Mucosa of rectum (tissue), 2 donors: ENCODE measurements around the gene EML6.
"Not testable (repeated sequence)": the region's sequence is repeated elsewhere in the genome, so short reads cannot be mapped to it uniquely, and the experiment has no call there.

Source experiments
- H3K27ac ChIP-seq, 2 donors: one replicate each; pipeline ENCODE4 v1.7.0; 2013; ENCODE audit warnings: inconsistent platforms in 2 of 2, low read depth in 2 of 2, low read length in 2 of 2
- H3K27me3 ChIP-seq, 2 donors: one replicate each; pipeline ENCODE4 v1.7.0; 2013; ENCODE audit warnings: low read length in 2 of 2; ENCODE audit not compliant: control insufficient read depth in 2 of 2, insufficient read depth in 2 of 2
- H3K36me3 ChIP-seq, 2 donors: one replicate each; pipeline ENCODE4 v1.7.0; 2013; ENCODE audit warnings: low read length in 2 of 2; ENCODE audit not compliant: control insufficient read depth in 2 of 2, insufficient read depth in 2 of 2
- H3K4me1 ChIP-seq, 2 donors: one replicate each; pipeline ENCODE4 v1.7.0; 2013; ENCODE audit warnings: low read length in 2 of 2, mild to moderate bottlenecking in 1 of 2; ENCODE audit not compliant: control insufficient read depth in 2 of 2, insufficient read depth in 2 of 2
- H3K4me3 ChIP-seq, 2 donors: one replicate each; pipeline ENCODE4 v1.7.0; 2013; ENCODE audit warnings: low read length in 2 of 2
- H3K9ac ChIP-seq, 2 donors: one replicate each; pipeline ENCODE4 v1.7.0; 2013; ENCODE audit warnings: low read length in 2 of 2, low read depth in 1 of 2, mild to moderate bottlenecking in 1 of 2
- H3K9me3 ChIP-seq, 2 donors: one replicate each; pipeline ENCODE4 v1.7.0; 2013; ENCODE audit warnings: low read length in 2 of 2; ENCODE audit not compliant: control insufficient read depth in 2 of 2
- donor health status: healthy.
- donor health status: Normal muscosa, but diverticular disease.

Gene EML6

DNA sequence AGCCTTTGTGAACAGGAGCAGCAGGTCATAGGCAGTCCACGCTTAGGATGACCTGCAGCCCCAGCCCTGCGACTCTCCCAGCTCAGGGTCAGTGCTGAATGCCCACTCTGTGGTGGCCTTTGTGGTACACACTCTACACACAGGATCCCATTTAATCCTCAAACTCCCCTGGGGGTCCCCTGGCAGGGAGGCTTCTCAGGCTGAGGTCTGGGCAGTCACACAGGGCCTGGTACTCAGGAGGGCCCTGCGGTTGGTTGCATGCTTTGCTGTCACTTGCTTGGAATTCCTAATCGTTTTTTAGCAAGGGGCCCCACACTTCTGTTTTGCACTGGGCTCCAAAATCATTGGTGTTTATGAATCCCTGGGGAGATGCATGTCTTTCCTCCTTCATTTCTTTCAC is 113.0 kb downstream of the EML6 start:
- Histone ChIP-seq H3K9ac (no peak overlapping the region), H3K4me1 (no peaks in the 10 kb centered on the region), H3K9me3 (no peaks in the 10 kb centered on the region), H3K4me3 (no peak overlapping the region), H3K36me3 (no peaks in the 10 kb centered on the region), H3K27me3 (no peaks in the 10 kb centered on the region), H3K27ac (no peak overlapping the region)

DNA sequence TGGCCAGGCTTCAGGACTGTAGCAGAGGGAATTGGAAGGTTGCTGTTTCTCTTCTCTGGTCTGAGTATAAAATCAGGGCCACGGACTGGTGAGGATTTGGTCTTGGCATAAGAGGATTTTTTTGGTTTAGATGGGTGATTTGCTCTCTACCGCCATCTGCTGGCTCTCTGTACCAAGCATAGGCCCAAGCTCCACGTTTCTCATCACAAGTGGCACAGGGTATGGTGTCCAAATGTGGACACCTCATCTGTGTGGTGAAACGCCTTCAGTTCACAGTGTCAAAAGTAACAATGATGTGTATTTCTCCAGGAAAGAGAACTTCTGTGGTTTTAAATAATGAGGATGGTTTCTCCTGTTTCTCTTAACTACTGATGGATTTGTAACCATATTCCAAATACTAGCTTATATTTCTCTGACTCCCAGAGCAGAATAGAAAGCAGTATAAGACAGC is 115.1 kb downstream of the EML6 start:
- no peaks in the 10 kb centered on the region for H3K9me3 ChIP-seq

DNA sequence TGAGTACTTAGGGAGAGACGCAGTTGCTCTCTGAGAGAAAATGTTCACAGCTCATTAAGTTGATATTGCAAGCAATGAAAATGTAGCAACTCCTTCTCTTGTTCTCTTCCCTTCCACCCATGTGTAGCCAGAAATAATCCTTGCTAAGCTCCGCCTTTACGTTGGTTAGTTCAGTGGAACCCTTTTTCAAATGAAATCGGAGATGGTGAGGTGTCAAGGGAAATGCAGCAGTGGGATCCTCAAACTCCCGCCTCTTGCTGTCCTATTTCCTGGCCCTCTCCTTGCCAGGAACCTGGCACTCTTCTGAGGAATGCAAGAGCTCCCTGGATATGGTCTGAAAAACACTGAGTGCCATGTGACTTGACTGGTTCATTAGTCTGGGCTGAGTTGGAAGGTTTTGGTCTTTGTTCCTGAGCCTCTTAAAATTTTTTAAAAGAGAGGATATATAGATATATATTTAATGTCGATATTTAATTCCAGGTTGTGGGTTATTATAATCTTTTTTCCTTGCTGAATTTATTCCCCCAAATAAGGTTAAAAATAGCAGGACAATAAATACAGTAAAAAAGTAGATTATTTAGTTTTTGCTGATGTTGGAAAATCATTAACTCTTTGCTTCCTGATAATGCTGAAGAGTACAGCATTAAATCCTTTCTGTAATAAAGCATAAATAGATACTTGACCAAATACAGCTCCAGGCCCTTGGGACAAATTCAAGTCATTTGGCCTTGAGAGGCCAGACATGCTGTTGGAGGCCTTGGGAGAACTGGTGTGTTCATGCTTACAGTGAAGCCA is 116.2 kb downstream of the EML6 start:
- Histone ChIP-seq H3K27ac (no peak overlapping the region), H3K36me3 (no peaks in the 10 kb centered on the region)

More for the DNA sequence above, 115.1 kb downstream of the EML6 start:
- H3K4me3 ChIP-seq: no peak overlapping the region
- no peak overlapping the region for H3K9ac ChIP-seq
- no peak overlapping the region for H3K27ac ChIP-seq
- H3K36me3 ChIP-seq: no peaks in the 10 kb centered on the region
- H3K4me1 ChIP-seq: no peaks in the 10 kb centered on the region
- H3K27me3 ChIP-seq: no peaks in the 10 kb centered on the region

DNA sequence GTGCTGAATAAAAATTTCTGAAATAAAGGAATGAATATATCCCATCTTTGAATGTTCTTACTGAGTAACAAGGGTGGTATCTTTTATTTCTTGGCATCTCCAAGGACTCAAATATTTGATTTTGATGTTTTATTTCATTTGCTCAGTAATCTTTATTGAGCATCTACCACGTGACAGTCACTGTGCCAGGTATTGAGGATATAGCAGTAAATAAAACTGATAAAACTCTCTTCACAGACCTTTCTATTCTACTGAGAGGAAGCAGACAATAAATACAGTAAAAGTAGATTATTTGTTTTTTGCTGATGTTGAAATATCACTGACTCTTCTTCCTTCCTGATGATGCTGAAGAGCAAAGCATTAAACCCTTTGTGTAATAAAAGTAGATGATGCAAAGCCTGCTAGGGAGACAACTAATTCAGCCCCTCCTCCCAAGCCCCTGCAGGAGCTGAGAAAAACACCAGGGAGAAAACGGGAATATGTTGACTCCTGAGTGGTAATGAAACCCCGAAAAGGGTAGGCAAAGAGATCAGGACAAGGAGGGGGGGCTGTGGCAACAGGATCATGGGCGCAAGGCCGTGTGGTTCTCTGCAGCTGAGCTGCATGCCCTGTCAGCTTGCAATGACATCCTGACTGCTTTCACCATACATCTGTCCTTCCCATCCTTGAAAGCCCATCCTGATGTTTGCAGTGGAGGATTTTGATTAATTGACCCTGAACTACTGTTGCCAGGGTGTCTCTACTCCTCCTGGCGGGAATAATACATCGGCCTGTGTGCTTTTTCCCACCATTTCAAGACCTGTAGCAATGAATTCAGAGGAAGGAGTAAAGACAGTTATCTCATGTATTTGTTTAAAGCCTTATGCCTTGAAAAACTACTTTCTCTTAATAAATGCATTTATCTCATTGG is 117.4 kb downstream of the EML6 start:
- no peaks in the 10 kb centered on the region for H3K9me3 ChIP-seq
- no peak overlapping the region for H3K9ac ChIP-seq
- no peak overlapping the region for H3K4me3 ChIP-seq
- H3K27ac ChIP-seq: no peak overlapping the region
- H3K27me3 ChIP-seq: no peaks in the 10 kb centered on the region
- no peaks in the 10 kb centered on the region for H3K4me1 ChIP-seq
- H3K36me3 ChIP-seq: no peaks in the 10 kb centered on the region

More for the DNA sequence above, 116.2 kb downstream of the EML6 start:
- Histone ChIP-seq H3K9ac (no peak overlapping the region), H3K9me3 (no peaks in the 10 kb centered on the region), H3K27me3 (no peaks in the 10 kb centered on the region), H3K4me3 (no peak overlapping the region), H3K4me1 (no peaks in the 10 kb centered on the region)

DNA sequence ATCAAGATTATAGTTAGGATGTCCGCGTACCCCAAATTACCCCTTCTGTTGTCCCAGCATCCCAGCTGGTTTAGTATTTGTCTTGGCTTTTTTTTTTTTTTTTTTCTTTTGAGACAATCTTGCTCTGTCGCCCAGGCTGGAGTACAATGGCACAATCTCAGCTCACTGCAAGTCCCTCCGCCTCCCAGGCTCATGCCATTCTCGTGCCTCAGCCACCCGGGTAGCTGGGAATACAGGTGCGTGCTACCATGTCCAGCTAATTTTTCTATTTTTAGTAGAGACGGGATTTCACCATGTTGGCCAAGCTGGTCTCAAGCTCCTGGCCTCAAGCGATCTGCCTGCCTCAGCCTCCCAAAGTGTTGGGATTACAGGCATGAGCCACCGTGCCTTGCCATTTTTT is 118.0 kb downstream of the EML6 start:
- not testable (repeated sequence) for H3K9me3 ChIP-seq, H3K27me3 ChIP-seq, H3K27ac ChIP-seq, H3K4me3 ChIP-seq, H3K4me1 ChIP-seq, H3K9ac ChIP-seq, H3K36me3 ChIP-seq

DNA sequence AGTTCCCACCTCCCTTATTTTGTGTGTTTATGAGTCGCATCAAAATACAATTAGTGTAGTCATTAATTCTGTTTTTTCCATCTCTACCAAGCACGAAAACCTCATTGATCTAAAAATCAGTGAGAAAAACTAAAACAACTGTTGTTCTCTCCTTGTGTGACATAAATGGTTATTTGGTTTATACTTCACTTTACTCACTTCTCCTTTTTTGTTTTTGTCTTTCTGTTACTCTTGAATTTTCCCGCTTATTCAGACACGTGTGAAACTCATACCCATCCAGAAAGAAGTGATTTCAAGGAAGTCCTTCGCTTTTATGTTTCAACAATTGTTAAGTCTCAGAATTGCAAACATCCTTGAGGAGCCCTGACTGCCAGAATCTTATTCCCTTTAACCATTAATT is 121.6 kb downstream of the EML6 start:
- Histone ChIP-seq H3K4me3 (no peak overlapping the region), H3K27me3 (no peaks in the 10 kb centered on the region), H3K9ac (no peak overlapping the region), H3K9me3 (no peaks in the 10 kb centered on the region), H3K27ac (no peak overlapping the region), H3K36me3 (no peaks in the 10 kb centered on the region), H3K4me1 (no peaks in the 10 kb centered on the region)

DNA sequence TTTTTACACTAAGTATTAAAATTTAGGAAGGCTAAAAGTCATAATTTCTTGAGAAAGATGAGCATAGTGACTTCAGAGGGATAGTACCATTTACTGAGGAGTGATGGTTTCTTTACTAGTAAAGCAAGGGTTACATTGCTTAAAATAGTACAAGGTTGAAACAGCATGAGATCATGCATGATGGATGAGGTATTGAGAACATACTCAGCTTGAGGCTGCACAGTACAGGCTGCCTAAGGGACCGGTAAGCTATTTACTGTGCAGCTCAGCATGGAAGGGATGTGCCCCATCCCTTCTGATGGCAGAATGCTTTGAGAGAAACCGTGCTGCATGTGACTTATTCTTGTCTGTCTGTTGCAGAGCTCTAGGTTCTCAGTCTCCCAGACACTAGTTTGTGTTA is 122.1 kb downstream of the EML6 start:
- no peak overlapping the region for H3K27ac ChIP-seq
- no peak overlapping the region for H3K9ac ChIP-seq
- H3K4me1 ChIP-seq: no peaks in the 10 kb centered on the region
- no peaks in the 10 kb centered on the region for H3K36me3 ChIP-seq
- no peaks in the 10 kb centered on the region for H3K27me3 ChIP-seq
- H3K4me3 ChIP-seq: no peak overlapping the region
- no peaks in the 10 kb centered on the region for H3K9me3 ChIP-seq

DNA sequence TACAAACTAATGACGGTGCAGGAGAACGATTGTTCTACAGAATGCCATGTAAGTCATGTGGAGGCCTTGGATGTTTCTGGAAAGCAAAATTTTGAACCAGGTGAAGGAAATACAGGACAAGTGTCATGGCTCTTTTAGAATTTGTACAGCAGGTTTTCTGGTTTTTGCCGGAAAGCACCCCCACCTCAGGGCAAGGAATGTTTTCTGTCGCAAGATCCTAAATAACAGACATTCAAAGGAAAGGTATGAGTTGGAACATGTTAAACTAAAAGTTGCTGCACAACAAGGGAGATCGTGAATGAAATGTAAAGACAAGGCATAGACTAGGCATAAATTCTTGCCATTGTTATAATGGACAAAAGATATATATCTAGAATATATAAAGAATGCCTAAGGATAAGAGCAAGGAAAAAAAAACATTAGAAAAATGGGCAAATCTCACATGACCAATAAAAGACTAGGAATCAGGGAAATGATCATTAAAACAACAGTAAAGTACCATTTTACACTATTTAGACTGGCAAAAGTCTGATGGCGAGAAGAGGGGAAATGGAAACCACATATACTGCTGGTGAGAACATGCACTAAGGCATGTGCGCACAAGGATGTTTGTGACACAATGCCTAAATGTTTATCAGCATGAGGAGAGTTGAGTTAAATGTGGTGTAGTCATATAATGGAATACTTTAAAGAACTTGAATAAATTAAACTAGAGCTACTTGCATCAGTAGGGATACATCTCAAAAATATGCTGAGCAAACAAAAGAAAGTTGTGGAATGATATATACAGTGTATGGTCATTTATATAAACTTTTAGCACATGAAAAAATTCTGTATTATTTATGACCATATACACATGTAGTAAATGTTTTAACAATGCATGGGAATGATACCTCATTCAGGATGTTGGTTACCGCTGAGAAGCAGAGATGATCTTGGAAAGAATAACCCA is 127.0 kb downstream of the EML6 start:
- Histone ChIP-seq H3K9ac (no peak overlapping the region), H3K4me1 (no peaks in the 10 kb centered on the region), H3K27ac (no peak overlapping the region), H3K36me3 (no peaks in the 10 kb centered on the region), H3K27me3 (no peaks in the 10 kb centered on the region), H3K9me3 (no peaks in the 10 kb centered on the region), H3K4me3 (no peak overlapping the region)

DNA sequence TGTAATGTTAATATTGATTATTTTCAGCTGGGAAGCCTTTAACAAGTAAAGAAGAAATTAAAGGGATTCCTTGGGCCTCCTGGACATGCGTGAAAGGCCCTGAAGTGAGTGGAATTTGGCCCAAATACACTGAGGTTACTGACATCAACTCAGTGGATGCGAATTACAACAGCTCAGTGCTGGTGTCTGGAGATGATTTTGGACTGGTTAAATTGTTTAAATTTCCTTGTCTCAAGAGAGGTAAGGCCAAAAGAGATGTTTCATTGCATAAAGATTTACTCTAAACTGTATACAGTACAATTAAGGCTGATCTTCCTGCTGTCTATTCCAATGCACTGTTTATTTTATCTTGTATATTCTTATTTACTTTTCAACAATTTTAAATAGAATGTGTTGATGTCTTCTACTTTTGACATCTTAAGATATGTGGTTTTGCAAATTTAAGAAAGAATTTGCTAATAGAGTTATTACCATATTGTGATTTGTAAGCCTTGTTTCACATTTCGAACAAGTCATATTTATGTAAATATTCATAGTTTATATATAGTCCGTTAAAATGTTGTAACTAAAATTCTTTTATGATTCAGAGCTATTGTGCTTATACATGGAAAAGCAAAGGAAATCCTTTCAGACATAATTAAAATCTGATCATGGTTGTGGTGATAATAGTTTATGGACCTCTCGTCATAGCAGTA is 130.3 kb downstream of the EML6 start:
- no peaks in the 10 kb centered on the region for H3K36me3 ChIP-seq
- H3K9me3 ChIP-seq: no peaks in the 10 kb centered on the region
- H3K9ac ChIP-seq: no peak overlapping the region
- H3K4me3 ChIP-seq: no peak overlapping the region
- no peaks in the 10 kb centered on the region for H3K4me1 ChIP-seq
- H3K27ac ChIP-seq: no peak overlapping the region
- no peaks in the 10 kb centered on the region for H3K27me3 ChIP-seq
